A673 (cell line): ENCODE results near the gene STK10. TPM values are rescaled to one million over a fixed set of nuclear protein-coding genes. Genes with fewer than 3 reads are reported as not detected.

ENCODE experiments used
- BruUV-seq: library from RNA; stranded (reverse); fragments of 400-500 nt; replicated peaks from 2 replicates; lab custom pipeline; 2021; lab: Mats Ljungman, UMichigan
- CTCF ChIA-PET: fragments of 300-600 bp; sonication (Branson Sonifier 250); formaldehyde crosslinking; loops from one replicate; lab custom pipeline; 2022; ENCODE audit warnings: antibody characterized with exemption; lab: Charles Lee
- POLR2A ChIA-PET: fragments of 300-600 bp; sonication (Branson Sonifier 250); formaldehyde crosslinking; loops from one replicate; lab custom pipeline; 2022; ENCODE audit warnings: antibody characterized with exemption; ENCODE audit not compliant: low non-redundant PET; lab: Charles Lee
- DNase-seq: peaks from one replicate; pipeline ENCODE4 v3.0.0-alpha.2; 2015; ENCODE audit warnings: low spot score
- H3K27ac ChIP-seq: fragments of 200-600 bp; sonication (generic); 2 replicates; pipeline ENCODE4 v1.5.1; 2016; ENCODE audit warnings: mixed run types, low read depth, mild to moderate bottlenecking, mixed read lengths, antibody characterized with exemption, low read length; ENCODE audit not compliant: poor library complexity, severe bottlenecking
- H3K27me3 ChIP-seq: fragments of 200-600 bp; sonication (generic); replicated peaks from 2 replicates; pipeline ENCODE4 v1.6.1; 2017; ENCODE audit warnings: mixed run types, low read depth, mild to moderate bottlenecking, mixed read lengths, antibody characterized with exemption, low read length; ENCODE audit not compliant: insufficient read depth, poor library complexity
- H3K36me3 ChIP-seq: fragments of 200-600 bp; sonication (generic); 2 replicates; pipeline ENCODE4 v1.6.1; 2016; ENCODE audit warnings: mixed run types, mild to moderate bottlenecking, mixed read lengths, antibody characterized with exemption, low read length; ENCODE audit not compliant: insufficient read depth, poor library complexity, severe bottlenecking
- H3K4me1 ChIP-seq: fragments of 200-600 bp; sonication (generic); 2 replicates; pipeline ENCODE4 v1.6.1; 2017; ENCODE audit warnings: mixed run types, mild to moderate bottlenecking, mixed read lengths, antibody characterized with exemption, low read length; ENCODE audit not compliant: insufficient read depth, poor library complexity, severe bottlenecking
- H3K4me3 ChIP-seq: fragments of 200-600 bp; sonication (generic); 2 replicates; pipeline ENCODE4 v1.5.1; 2016; ENCODE audit warnings: low read depth, mixed run types, mild to moderate bottlenecking, mixed read lengths, low read length; ENCODE audit not compliant: poor library complexity, severe bottlenecking
- H3K9me3 ChIP-seq: fragments of 200-600 bp; sonication (generic); 2 replicates; pipeline ENCODE4 v1.6.1; 2016; ENCODE audit warnings: mixed run types, low read depth, mild to moderate bottlenecking, mixed read lengths, antibody characterized with exemption, low read length; ENCODE audit not compliant: poor library complexity, severe bottlenecking
- EZH2 ChIP-seq: fragments of 200-600 bp; sonication (generic); IDR thresholded peaks from 2 replicates; pipeline ENCODE4 v1.6.1; 2017; ENCODE audit warnings: borderline replicate concordance, low read depth, mild to moderate bottlenecking, mixed read lengths, antibody characterized with exemption, low read length; ENCODE audit not compliant: poor library complexity, severe bottlenecking
- intact Hi-C: fragments of 100-400 bp; cut with micrococcal nuclease; formaldehyde crosslinking; loops from one replicate; pipeline ENCODE4 v1.10.0; 2022; ENCODE audit not compliant: unreplicated experiment
- total RNA-seq: library from RNA; stranded (reverse); gene quantifications from 2 replicates; pipeline ENCODE4 v1.2.3, GENCODE V29; 2021
- TF ChIP-seq, protein P1 (sequence below): fragments of 300-800, 200-600 bp; sonication (generic); conservative IDR thresholded peaks from 2 replicates; pipeline ENCODE4 v1.5.1; 2017; ENCODE audit warnings: low read depth, mild to moderate bottlenecking, antibody characterized with exemption, low read length, moderate library complexity, mixed read lengths

The STK10 gene
- total RNA-seq, 1 experiment from 2014 or later = 3.8 TPM

DNA sequence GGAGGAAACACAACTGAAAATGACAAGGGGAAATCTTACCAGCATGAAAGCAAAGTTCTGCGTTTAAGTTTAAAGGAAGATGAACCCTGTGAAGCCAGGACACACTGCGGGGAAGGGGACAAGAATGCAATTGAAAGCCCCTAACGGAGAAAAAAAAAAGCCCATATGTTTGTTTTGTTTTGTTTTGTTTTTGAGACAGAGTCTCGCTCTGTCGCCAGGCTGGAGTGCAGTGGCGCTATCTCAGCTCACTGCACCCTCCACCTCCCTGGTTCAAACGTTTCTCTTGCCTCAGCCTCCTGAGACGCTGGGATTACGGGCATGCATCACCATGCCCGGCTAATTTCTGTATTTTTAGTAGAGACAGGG lies 2.9 kb downstream of the STK10 start:
- TF ChIP-seq, protein P1, sequence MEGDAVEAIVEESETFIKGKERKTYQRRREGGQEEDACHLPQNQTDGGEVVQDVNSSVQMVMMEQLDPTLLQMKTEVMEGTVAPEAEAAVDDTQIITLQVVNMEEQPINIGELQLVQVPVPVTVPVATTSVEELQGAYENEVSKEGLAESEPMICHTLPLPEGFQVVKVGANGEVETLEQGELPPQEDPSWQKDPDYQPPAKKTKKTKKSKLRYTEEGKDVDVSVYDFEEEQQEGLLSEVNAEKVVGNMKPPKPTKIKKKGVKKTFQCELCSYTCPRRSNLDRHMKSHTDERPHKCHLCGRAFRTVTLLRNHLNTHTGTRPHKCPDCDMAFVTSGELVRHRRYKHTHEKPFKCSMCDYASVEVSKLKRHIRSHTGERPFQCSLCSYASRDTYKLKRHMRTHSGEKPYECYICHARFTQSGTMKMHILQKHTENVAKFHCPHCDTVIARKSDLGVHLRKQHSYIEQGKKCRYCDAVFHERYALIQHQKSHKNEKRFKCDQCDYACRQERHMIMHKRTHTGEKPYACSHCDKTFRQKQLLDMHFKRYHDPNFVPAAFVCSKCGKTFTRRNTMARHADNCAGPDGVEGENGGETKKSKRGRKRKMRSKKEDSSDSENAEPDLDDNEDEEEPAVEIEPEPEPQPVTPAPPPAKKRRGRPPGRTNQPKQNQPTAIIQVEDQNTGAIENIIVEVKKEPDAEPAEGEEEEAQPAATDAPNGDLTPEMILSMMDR = no peak
- TF ChIP-seq EZH2 = no peak
- BruUV-seq = no TSS peak
- no peak overlapping the region for H3K4me3 ChIP-seq
- no peaks in the 10 kb centered on the region for H3K27me3 ChIP-seq
- no peak for DNase-seq
- CTCF ChIA-PET = no interaction called here
- no peaks in the 10 kb centered on the region for H3K4me1 ChIP-seq
- POLR2A ChIA-PET = no interaction called here
- H3K36me3 ChIP-seq = no peaks in the 10 kb centered on the region
- intact Hi-C loops = loop anchor here (5.0 kb wide), 2 partner anchors 97 to 178 kb away; partner anchors contain the start of genes FBXW11 and UBTD2
- no peaks in the 10 kb centered on the region for H3K9me3 ChIP-seq
- no peak overlapping the region for H3K27ac ChIP-seq

GRCh38 chr5:172183881-172184280 lies 4.1 kb downstream of the STK10 start:
- no TSS peak for BruUV-seq
- no peak for DNase-seq
- POLR2A ChIA-PET = no interaction called here
- no peaks in the 10 kb centered on the region for H3K9me3 ChIP-seq
- H3K4me3 ChIP-seq = no peak overlapping the region
- no peak overlapping the region for H3K27ac ChIP-seq
- intact Hi-C loops = no loop called here
- TF ChIP-seq, protein P1 = no peak
- H3K36me3 ChIP-seq = no peaks in the 10 kb centered on the region
- no peaks in the 10 kb centered on the region for H3K27me3 ChIP-seq
- CTCF ChIA-PET = no interaction called here
- no peaks in the 10 kb centered on the region for H3K4me1 ChIP-seq

DNA sequence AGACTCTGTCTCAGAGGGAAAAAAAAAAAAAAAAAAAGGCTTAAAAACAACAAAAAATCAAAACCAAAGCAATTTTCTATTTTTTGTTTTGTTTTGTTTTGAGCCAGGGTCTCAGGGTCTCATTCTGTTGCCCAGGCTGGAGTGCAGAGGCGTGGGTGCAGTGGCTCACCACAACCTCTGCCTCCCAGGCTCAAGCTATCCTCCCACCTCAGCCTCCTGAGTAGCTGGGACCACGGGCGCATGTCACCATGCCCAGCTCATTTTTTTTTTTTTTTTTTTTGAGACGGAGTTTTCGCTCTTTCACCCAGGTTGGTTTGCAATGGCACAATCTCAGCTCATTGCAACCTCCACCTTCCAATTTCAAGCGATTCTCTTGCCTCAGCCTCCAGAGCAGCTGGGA lies 5.7 kb downstream of the STK10 start:
- intact Hi-C loops = no loop called here
- TF ChIP-seq EZH2 = no peak
- TF ChIP-seq, protein P1 = no peak
- Histone ChIP-seq H3K27me3 (no peaks in the 10 kb centered on the region), H3K4me1 (no peaks in the 10 kb centered on the region), H3K4me3 (no peak overlapping the region), H3K36me3 (no peaks in the 10 kb centered on the region), H3K9me3 (no peaks in the 10 kb centered on the region), H3K27ac (no peak overlapping the region)
- CTCF ChIA-PET = interaction anchor here (0.6 kb wide), 1 partner anchor 8 kb away, joined by 6 read pairs; no protein-coding TSS in a partner anchor
- DNase-seq = no peak
- no TSS peak for BruUV-seq
- POLR2A ChIA-PET = no interaction called here
